Activated T-helper 1 cell treated with anti-CD3 and anti-CD28 coated beads, Interleukin-12 subunit alpha, Interleukin-12 subunit beta, Interleukin-2, Interleukin-4 antibody, amounts not matched to agents 30 ng/mL and 10 ng/mL and 1 ng/mL, durations not matched to agents 14 hours and 24 hours and 36 hours (primary cell): Measurements from ENCODE around the gene LMO4. TPM values are rescaled to one million over a fixed set of nuclear protein-coding genes. Genes with fewer than 3 reads are reported as not detected.

ENCODE experiments used
- DNase-seq: peaks from one replicate; pipeline ENCODE4 v3.0.0; 2021; ENCODE audit warnings: low spot score
- H3K27ac Mint-ChIP-seq: one replicate; pipeline ENCODE4 v1.8.0; 2021; ENCODE audit warnings: mild to moderate bottlenecking, mixed read lengths
- H3K27me3 Mint-ChIP-seq: one replicate; pipeline ENCODE4 v1.8.0; 2022; ENCODE audit warnings: mild to moderate bottlenecking, moderate library complexity, mixed read lengths; ENCODE audit not compliant: insufficient read depth
- H3K36me3 Mint-ChIP-seq: one replicate; pipeline ENCODE4 v1.8.0; 2021; ENCODE audit warnings: low read depth, mixed read lengths
- H3K4me1 Mint-ChIP-seq: one replicate; pipeline ENCODE4 v1.8.0; 2021; ENCODE audit warnings: low read depth, mixed read lengths
- H3K4me3 Mint-ChIP-seq: one replicate; pipeline ENCODE4 v1.8.0; 2021; ENCODE audit warnings: mild to moderate bottlenecking, moderate library complexity, mixed read lengths
- H3K9me3 Mint-ChIP-seq: one replicate; pipeline ENCODE4 v1.8.0; 2021; ENCODE audit warnings: mixed read lengths
- intact Hi-C: fragments of 100-400 bp; cut with micrococcal nuclease; formaldehyde crosslinking; loops from one replicate; pipeline ENCODE4 v1.15.1; 2024
- total RNA-seq: library from RNA; stranded (reverse); gene quantifications from 2 replicates; pipeline ENCODE4 v1.2.3, GENCODE V29; 2022

LMO4 gene
- total RNA-seq, 1 donor from 2014 or later = 41.1 TPM

GRCh38 chr1:87386217-87386790 is 57.6 kb downstream of the LMO4 start:
- intact Hi-C loops = loop anchor here (5.0 kb wide), 1 partner anchor 254 kb away; no protein-coding TSS in a partner anchor
- no peak overlapping the region for H3K4me3 Mint-ChIP-seq
- no peaks in the 10 kb centered on the region for H3K36me3 Mint-ChIP-seq
- DNase-seq = no peak
- H3K9me3 Mint-ChIP-seq = no peaks in the 10 kb centered on the region
- H3K4me1 Mint-ChIP-seq = no peaks in the 10 kb centered on the region
- H3K27me3 Mint-ChIP-seq = peaks cover 9% of the 10 kb centered on the region
- no peak overlapping the region for H3K27ac Mint-ChIP-seq

- no peak overlapping the region for H3K4me3 Mint-ChIP-seq
- no peaks in the 10 kb centered on the region for H3K36me3 Mint-ChIP-seq
- no peaks in the 10 kb centered on the region for H3K9me3 Mint-ChIP-seq
- no peak overlapping the region for H3K27ac Mint-ChIP-seq
- H3K4me1 Mint-ChIP-seq = no peaks in the 10 kb centered on the region
- DNase-seq = no peak
- peaks cover 10% of the 10 kb centered on the region for H3K27me3 Mint-ChIP-seq
- intact Hi-C loops = loop anchor here (5.0 kb wide), 1 partner anchor 256 kb away; no protein-coding TSS in a partner anchor
Measured at GRCh38 chr1:87388411-87388810, 59.7 kb downstream of the LMO4 start.

DNA sequence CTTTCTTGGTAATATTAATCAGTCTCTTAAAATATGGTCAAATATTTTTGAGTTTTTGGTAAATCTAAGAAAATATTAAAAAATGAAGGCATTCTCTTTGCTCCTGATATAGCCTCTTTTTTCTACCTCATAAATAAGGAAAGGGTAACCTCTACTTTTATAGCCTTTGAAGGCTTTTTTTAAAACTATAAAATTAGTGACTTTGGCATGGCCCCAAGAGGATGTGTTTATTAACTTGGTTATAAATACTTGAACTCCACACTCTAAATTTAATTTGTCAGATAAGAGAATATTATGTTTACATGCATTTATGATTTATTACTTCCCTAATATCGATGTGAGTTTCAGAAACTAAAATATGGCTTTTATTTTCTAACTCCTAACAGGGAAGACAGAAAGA is 60.3 kb downstream of the LMO4 start:
- intact Hi-C loops = loop anchor here (5.0 kb wide), 1 partner anchor 257 kb away; no protein-coding TSS in a partner anchor
- no peak for DNase-seq
- Mint-ChIP-seq H3K27ac (no peak overlapping the region), H3K36me3 (no peaks in the 10 kb centered on the region), H3K27me3 (peaks cover 12% of the 10 kb centered on the region), H3K4me1 (no peaks in the 10 kb centered on the region), H3K9me3 (no peaks in the 10 kb centered on the region), H3K4me3 (no peak overlapping the region)

GRCh38 chr1:87389546-87389945 is 60.9 kb downstream of the LMO4 start:
- Mint-ChIP-seq H3K27ac (no peak overlapping the region), H3K36me3 (no peaks in the 10 kb centered on the region), H3K9me3 (no peaks in the 10 kb centered on the region), H3K4me3 (no peak overlapping the region), H3K4me1 (no peaks in the 10 kb centered on the region), H3K27me3 (peaks cover 10% of the 10 kb centered on the region)
- DNase-seq = no peak
- intact Hi-C loops = loop anchor here (5.0 kb wide), 1 partner anchor 257 kb away; no protein-coding TSS in a partner anchor

- DNase-seq = no peak
- no peak overlapping the region for H3K27ac Mint-ChIP-seq
- intact Hi-C loops = no loop called here
- H3K36me3 Mint-ChIP-seq = no peaks in the 10 kb centered on the region
- no peaks in the 10 kb centered on the region for H3K4me1 Mint-ChIP-seq
- H3K27me3 Mint-ChIP-seq = peaks cover 7% of the 10 kb centered on the region
- no peaks in the 10 kb centered on the region for H3K9me3 Mint-ChIP-seq
- H3K4me3 Mint-ChIP-seq = no peak overlapping the region
Measured at GRCh38 chr1:87392248-87393192, 63.8 kb downstream of the LMO4 start.

DNA sequence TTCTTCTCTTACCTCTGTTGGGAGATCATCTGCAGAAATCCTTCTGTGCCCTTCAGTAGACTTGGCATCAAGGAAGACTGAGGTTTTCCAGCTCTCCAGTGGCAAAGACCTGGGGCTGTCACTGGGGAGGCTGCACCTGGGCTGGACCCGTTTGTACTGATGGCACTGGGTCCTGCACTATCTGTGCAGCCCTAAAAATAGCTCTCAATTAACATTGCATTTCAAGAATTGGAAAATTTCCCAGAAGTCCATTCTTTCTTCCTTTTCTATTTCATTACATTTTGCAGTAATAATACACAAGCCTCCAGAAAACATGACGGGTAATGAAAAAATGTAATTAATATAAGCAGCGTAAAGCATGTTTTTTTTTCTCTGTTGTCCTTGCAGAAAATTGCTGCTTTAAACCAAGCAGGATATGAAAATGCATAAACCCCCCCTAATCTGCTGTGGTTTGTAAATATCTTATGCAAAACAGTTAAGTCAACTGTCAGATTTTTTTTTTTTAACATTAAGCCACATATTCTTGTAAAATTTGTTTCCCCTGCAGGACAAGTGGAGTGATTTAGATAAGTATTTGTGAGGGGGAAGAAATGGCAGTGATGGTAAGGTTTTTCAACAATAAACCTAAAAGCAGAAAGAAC is 64.9 kb downstream of the LMO4 start:
- Mint-ChIP-seq H3K9me3 (no peaks in the 10 kb centered on the region), H3K36me3 (no peaks in the 10 kb centered on the region), H3K4me1 (no peaks in the 10 kb centered on the region), H3K27me3 (peaks cover 7% of the 10 kb centered on the region), H3K27ac (no peak overlapping the region), H3K4me3 (no peak overlapping the region)
- DNase-seq = no peak
- intact Hi-C loops = no loop called here

GRCh38 chr1:87394513-87394912 is 65.8 kb downstream of the LMO4 start:
- Mint-ChIP-seq H3K27ac (no peak overlapping the region), H3K4me3 (no peak overlapping the region), H3K4me1 (no peaks in the 10 kb centered on the region), H3K27me3 (peaks cover 13% of the 10 kb centered on the region), H3K9me3 (no peaks in the 10 kb centered on the region), H3K36me3 (peaks cover 1% of the 10 kb centered on the region)
- DNase-seq = no peak
- intact Hi-C loops = no loop called here

GRCh38 chr1:87394982-87395381 is 66.3 kb downstream of the LMO4 start:
- no peak overlapping the region for H3K4me3 Mint-ChIP-seq
- intact Hi-C loops = no loop called here
- peaks cover 13% of the 10 kb centered on the region for H3K27me3 Mint-ChIP-seq
- no peak overlapping the region for H3K27ac Mint-ChIP-seq
- no peak for DNase-seq
- H3K4me1 Mint-ChIP-seq = no peaks in the 10 kb centered on the region
- H3K9me3 Mint-ChIP-seq = no peaks in the 10 kb centered on the region
- H3K36me3 Mint-ChIP-seq = peaks cover 1% of the 10 kb centered on the region
